OCI-LY3 (cell line): Measurements from ENCODE around the gene KLRB1.

Experiments used
- CTCF ChIP-seq: fragments of 200-600, 300-600 bp; sonication (generic); IDR thresholded peaks from 2 replicates; pipeline ENCODE4 v1.5.1; 2014; ENCODE audit warnings: antibody characterized with exemption, low read length, low read depth
- EZH2phosphoT487 ChIP-seq: fragments of 200-600 bp; shearing (Covaris generic); IDR thresholded peaks from 2 replicates; pipeline ENCODE4 v1.6.1; 2018; ENCODE audit warnings: antibody characterized with exemption, mixed run types, low read depth

GRCh38 chr12:9640024-9640423, 32.3 kb upstream of the KLRB1 start:
- TF ChIP-seq CTCF (no peak), EZH2phosphoT487 (no peak)
